Parietal lobe (tissue), 1 donor: ENCODE results near the gene SOHLH1. TPM values are rescaled to one million over a fixed set of nuclear protein-coding genes. Genes with fewer than 3 reads are reported as not detected.

Experiments used
- total RNA-seq: library from RNA; depleted of rRNA; stranded (reverse); fragments of >200 nt; gene quantifications from one replicate; pipeline ENCODE4 v1.2.3, GENCODE V29; 2014

The SOHLH1 gene
- total RNA-seq = not detected

GRCh38 chr9:135699440-135699839 lies at the start of gene SOHLH1:
Gene SOHLH1, minus strand, starts transcription at chr9:135699481. Its CDS starts 14 bp downstream, at chr9:135699467.

GRCh38 chr9:135701959-135702721 lies 2.9 kb upstream of the SOHLH1 start, which contains the start of gene KCNT1:
Gene KCNT1, plus strand, starts transcription at chr9:135702185. Its CDS starts 74 bp downstream, at chr9:135702259.

GRCh38 chr9:135662758-135663450 lies 36.4 kb downstream of the SOHLH1 start, which contains the start of gene LCN9:
Gene LCN9, plus strand, starts transcription at chr9:135663309. Its CDS starts 13 bp downstream, at chr9:135663322.

Other genes with a start within 250 kb of the SOHLH1 start
- gene PPP1R26, start 219.7 kb downstream of the SOHLH1 start, total RNA-seq = 38.8 TPM
- gene MRPS2, start 198.8 kb downstream of the SOHLH1 start, total RNA-seq = 16.0 TPM
- not detected for gene LCN1, start 178.0 kb downstream of the SOHLH1 start, total RNA-seq
- not detected for gene OBP2A, start 153.4 kb downstream of the SOHLH1 start, total RNA-seq
- gene PAEP, start 137.7 kb downstream of the SOHLH1 start, total RNA-seq = not detected
- not detected for gene GLT6D1, start 59.9 kb downstream of the SOHLH1 start, total RNA-seq
- not detected for gene LCN9, start 36.2 kb downstream of the SOHLH1 start, total RNA-seq
- 6.9 TPM for gene KCNT1, start 2.7 kb upstream of the SOHLH1 start, total RNA-seq
- 183 TPM for gene CAMSAP1, start 208.1 kb upstream of the SOHLH1 start, total RNA-seq